HEK293 (cell line): Measurements from ENCODE around the gene LNX1.

Source experiments
- CTCF ChIP-seq: fragments of 450-650 bp; formaldehyde crosslinking; IDR thresholded peaks from 2 replicates; pipeline ENCODE4 v1.5.1; 2016; ENCODE audit warnings: missing biosample characterization, missing genetic modification characterization
- KLF10 ChIP-seq: fragments of 450-650 bp; IDR thresholded peaks from 2 replicates; pipeline ENCODE4 v1.5.1; 2018; ENCODE audit warnings: missing biosample characterization, mild to moderate bottlenecking, missing genetic modification characterization
- SETDB1 ChIP-seq: IDR thresholded peaks from one replicate; pipeline ENCODE4 v1.6.1; 2017; ENCODE audit warnings: mild to moderate bottlenecking, low read length, moderate library complexity, mixed read lengths; ENCODE audit not compliant: insufficient read length
- ZBTB8A ChIP-seq: fragments of 450-650 bp; formaldehyde crosslinking; IDR thresholded peaks from 2 replicates; pipeline ENCODE4 v1.5.1; 2016; ENCODE audit warnings: missing biosample characterization, missing genetic modification characterization
- ZEB2 ChIP-seq: fragments of 450-650 bp; formaldehyde crosslinking; IDR thresholded peaks from 2 replicates; pipeline ENCODE4 v1.5.1; 2016; ENCODE audit warnings: missing biosample characterization, missing genetic modification characterization
- ZFP37 ChIP-seq: fragments of 450-650 bp; formaldehyde crosslinking; IDR thresholded peaks from 2 replicates; pipeline ENCODE4 v1.5.1; 2016; ENCODE audit warnings: missing biosample characterization, missing genetic modification characterization
- ZNF18 ChIP-seq: fragments of 450-650 bp; formaldehyde crosslinking; IDR thresholded peaks from 2 replicates; pipeline ENCODE4 v1.5.1; 2016; ENCODE audit warnings: missing biosample characterization, missing genetic modification characterization
- ZNF274 ChIP-seq, 2 experiments: fragments of 200-500 bp in 1 of 2; fragments of 450-650 bp in 1 of 2; sonication (Bioruptor generic) in 1 of 2; formaldehyde crosslinking in 1 of 2; IDR thresholded peaks; 2 replicates each; pipeline versions ENCODE4 v1.5.1 to v1.6.1; 2014 to 2016; ENCODE audit warnings: borderline replicate concordance in 1 of 2, inconsistent platforms in 1 of 2, low read length in 1 of 2, missing biosample characterization in 1 of 2, missing genetic modification characterization in 1 of 2
- ZNF776 ChIP-seq: fragments of 450-650 bp; formaldehyde crosslinking; IDR thresholded peaks from 2 replicates; pipeline ENCODE4 v1.5.0; 2017; ENCODE audit warnings: missing biosample characterization, missing genetic modification characterization, borderline replicate concordance

- TF ChIP-seq CTCF (tag by site-specific recombination) (no peak), ZNF18 (tag by site-specific recombination) (no peak), SETDB1 (no peak), KLF10 (tag by site-specific recombination) (no peak), ZEB2 (no peak), ZFP37 (tag by site-specific recombination) (no peak), ZBTB8A (tag by site-specific recombination) (no peak), ZNF776 (tag by site-specific recombination) (no peak), ZNF274 (IDR thresholded peaks at IDR 0.05; ENCODE audit: low read length) (no peak), ZNF274 (tag by site-specific recombination; IDR thresholded peaks at IDR 0.05; ENCODE audit: borderline replicate concordance) (no peak)
These were observed 28.1 kb upstream of the LNX1 start for GRCh38 chr4:53619431-53619830.
